ENCODE data around the gene EFHD1. TPM values are rescaled to one million over a fixed set of nuclear protein-coding genes. Genes with fewer than 3 reads are reported as not detected.
A peak's percentile ranks its signal among the peaks of the same experiment; 100 is the strongest.

The EFHD1 gene
- total RNA-seq, 1 donor from 2014 or later, result 20.1 TPM

- intact Hi-C loops (cut with DNase I), result no loop called here
- DNase-seq (ENCODE audit: low spot score), result no peak
Observed at GRCh38 chr2:232641153-232641848, 7.9 kb downstream of the EFHD1 start.

GRCh38 chr2:232643147-232643425 lies 9.7 kb downstream of the EFHD1 start:
- intact Hi-C loops (cut with DNase I), result no loop called here

GRCh38 chr2:232643813-232644347 lies 10.5 kb downstream of the EFHD1 start:
- intact Hi-C loops (cut with DNase I), result no loop called here
- no peak for DNase-seq (ENCODE audit: low spot score)

More at GRCh38 chr2:232643147-232643425, 9.7 kb downstream of the EFHD1 start:
- no peak for DNase-seq (ENCODE audit: low spot score)

- DNase-seq (ENCODE audit: low spot score), result no peak
- intact Hi-C loops (cut with DNase I), result no loop called here
Observed at GRCh38 chr2:232645061-232645460, 11.7 kb downstream of the EFHD1 start.

GRCh38 chr2:232646726-232647125 lies 13.3 kb downstream of the EFHD1 start:
- DNase-seq (ENCODE audit: low spot score), result no peak
- intact Hi-C loops (cut with DNase I), result no loop called here

GRCh38 chr2:232647261-232647660 lies 13.9 kb downstream of the EFHD1 start:
- intact Hi-C loops (cut with DNase I), result no loop called here
- no peak for DNase-seq (ENCODE audit: low spot score)

GRCh38 chr2:232649033-232649432 lies 15.6 kb downstream of the EFHD1 start:
- intact Hi-C loops (cut with DNase I), result no loop called here
- no peak for DNase-seq (ENCODE audit: low spot score)

- intact Hi-C loops (cut with DNase I), result no loop called here
- DNase-seq (ENCODE audit: low spot score), result no peak
Observed at GRCh38 chr2:232652505-232652851, 19.1 kb downstream of the EFHD1 start.

GRCh38 chr2:232653441-232653840 lies 20.0 kb downstream of the EFHD1 start:
- intact Hi-C loops (cut with DNase I), result no loop called here
- DNase-seq (ENCODE audit: low spot score), result no peak

GRCh38 chr2:232655392-232655791 lies 22.0 kb downstream of the EFHD1 start:
- DNase-seq (ENCODE audit: low spot score), result no peak
- intact Hi-C loops (cut with DNase I), result no loop called here

GRCh38 chr2:232658217-232658785 lies 24.9 kb downstream of the EFHD1 start:
- intact Hi-C loops (cut with DNase I), result no loop called here
- no peak for DNase-seq (ENCODE audit: low spot score)

- intact Hi-C loops (cut with DNase I), result no loop called here
- no peak for DNase-seq (ENCODE audit: low spot score)
Observed at GRCh38 chr2:232659359-232659758, 26.0 kb downstream of the EFHD1 start.

GRCh38 chr2:232662486-232663260 lies 29.3 kb downstream of the EFHD1 start:
- intact Hi-C loops (cut with DNase I), result no loop called here
- no peak for DNase-seq (ENCODE audit: low spot score)

GRCh38 chr2:232666051-232666805 lies 32.8 kb downstream of the EFHD1 start:
- intact Hi-C loops (cut with DNase I), result no loop called here

GRCh38 chr2:232667989-232668583 lies 34.7 kb downstream of the EFHD1 start:
- no peak for DNase-seq (ENCODE audit: low spot score)
- intact Hi-C loops (cut with DNase I), result loop anchor here (2.0 kb wide), 2 partner anchors 33 to 61 kb away; no protein-coding TSS in a partner anchor

More at GRCh38 chr2:232666051-232666805, 32.8 kb downstream of the EFHD1 start:
- DNase-seq (ENCODE audit: low spot score), result no peak

GRCh38 chr2:232668805-232669444 lies 35.5 kb downstream of the EFHD1 start:
- no peak for DNase-seq (ENCODE audit: low spot score)
- intact Hi-C loops (cut with DNase I), result loop anchor here (2.0 kb wide), 2 partner anchors 34 to 62 kb away; no protein-coding TSS in a partner anchor

- intact Hi-C loops (cut with DNase I), result no loop called here
Observed at GRCh38 chr2:232672588-232672987, 39.2 kb downstream of the EFHD1 start.

GRCh38 chr2:232674491-232674890 lies 41.1 kb downstream of the EFHD1 start:
- no peak for DNase-seq (ENCODE audit: low spot score)
- intact Hi-C loops (cut with DNase I), result no loop called here

More at GRCh38 chr2:232672588-232672987, 39.2 kb downstream of the EFHD1 start:
- DNase-seq (ENCODE audit: low spot score), result no peak

- DNase-seq (ENCODE audit: low spot score), result peak; percentile 54
- intact Hi-C loops (cut with DNase I), result no loop called here
Observed at GRCh38 chr2:232675381-232675780, 42.0 kb downstream of the EFHD1 start.
